ENCODE results near the gene MSI2. TPM values are rescaled to one million over a fixed set of nuclear protein-coding genes. Genes with fewer than 3 reads are reported as not detected.

Gene MSI2
- total RNA-seq, 1 donor from 2014 or later = 33.8 TPM

DNA sequence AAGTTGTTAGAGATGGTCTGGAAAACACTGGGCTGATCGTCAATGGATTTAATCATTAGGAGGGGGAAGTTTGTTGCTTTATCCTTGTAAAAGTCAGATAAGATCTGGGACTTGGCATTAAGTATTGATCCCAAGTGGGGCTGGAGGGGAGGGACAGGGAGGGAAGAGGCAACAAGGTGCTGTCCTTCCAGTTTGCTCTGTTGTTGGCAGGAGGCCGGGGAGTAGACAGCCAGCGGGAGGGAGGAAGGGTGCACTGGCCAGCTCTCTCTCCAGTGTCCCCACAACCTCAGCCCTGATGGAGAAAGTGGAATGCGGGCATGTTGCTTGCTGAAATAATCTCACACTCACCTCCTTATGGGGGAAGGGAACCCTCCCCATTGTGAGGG, 278.5 kb downstream of the MSI2 start:
- Histone ChIP-seq H3K4me3 (ENCODE audit: low read depth, low read length) (no peak overlapping the region), H3K27me3 (ENCODE audit: control insufficient read depth, insufficient read depth, low read length) (no peaks in the 10 kb centered on the region), H3K36me3 (ENCODE audit: control insufficient read depth, insufficient read depth, low read length) (no peaks in the 10 kb centered on the region)
- DNase-seq (ENCODE audit: low read depth) = no peak
- TF ChIP-seq, protein P1, sequence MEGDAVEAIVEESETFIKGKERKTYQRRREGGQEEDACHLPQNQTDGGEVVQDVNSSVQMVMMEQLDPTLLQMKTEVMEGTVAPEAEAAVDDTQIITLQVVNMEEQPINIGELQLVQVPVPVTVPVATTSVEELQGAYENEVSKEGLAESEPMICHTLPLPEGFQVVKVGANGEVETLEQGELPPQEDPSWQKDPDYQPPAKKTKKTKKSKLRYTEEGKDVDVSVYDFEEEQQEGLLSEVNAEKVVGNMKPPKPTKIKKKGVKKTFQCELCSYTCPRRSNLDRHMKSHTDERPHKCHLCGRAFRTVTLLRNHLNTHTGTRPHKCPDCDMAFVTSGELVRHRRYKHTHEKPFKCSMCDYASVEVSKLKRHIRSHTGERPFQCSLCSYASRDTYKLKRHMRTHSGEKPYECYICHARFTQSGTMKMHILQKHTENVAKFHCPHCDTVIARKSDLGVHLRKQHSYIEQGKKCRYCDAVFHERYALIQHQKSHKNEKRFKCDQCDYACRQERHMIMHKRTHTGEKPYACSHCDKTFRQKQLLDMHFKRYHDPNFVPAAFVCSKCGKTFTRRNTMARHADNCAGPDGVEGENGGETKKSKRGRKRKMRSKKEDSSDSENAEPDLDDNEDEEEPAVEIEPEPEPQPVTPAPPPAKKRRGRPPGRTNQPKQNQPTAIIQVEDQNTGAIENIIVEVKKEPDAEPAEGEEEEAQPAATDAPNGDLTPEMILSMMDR (IDR thresholded peaks at IDR 0.05; ENCODE audit: insufficient read depth, low read length, poor library complexity, severe bottlenecking) = no peak

DNA sequence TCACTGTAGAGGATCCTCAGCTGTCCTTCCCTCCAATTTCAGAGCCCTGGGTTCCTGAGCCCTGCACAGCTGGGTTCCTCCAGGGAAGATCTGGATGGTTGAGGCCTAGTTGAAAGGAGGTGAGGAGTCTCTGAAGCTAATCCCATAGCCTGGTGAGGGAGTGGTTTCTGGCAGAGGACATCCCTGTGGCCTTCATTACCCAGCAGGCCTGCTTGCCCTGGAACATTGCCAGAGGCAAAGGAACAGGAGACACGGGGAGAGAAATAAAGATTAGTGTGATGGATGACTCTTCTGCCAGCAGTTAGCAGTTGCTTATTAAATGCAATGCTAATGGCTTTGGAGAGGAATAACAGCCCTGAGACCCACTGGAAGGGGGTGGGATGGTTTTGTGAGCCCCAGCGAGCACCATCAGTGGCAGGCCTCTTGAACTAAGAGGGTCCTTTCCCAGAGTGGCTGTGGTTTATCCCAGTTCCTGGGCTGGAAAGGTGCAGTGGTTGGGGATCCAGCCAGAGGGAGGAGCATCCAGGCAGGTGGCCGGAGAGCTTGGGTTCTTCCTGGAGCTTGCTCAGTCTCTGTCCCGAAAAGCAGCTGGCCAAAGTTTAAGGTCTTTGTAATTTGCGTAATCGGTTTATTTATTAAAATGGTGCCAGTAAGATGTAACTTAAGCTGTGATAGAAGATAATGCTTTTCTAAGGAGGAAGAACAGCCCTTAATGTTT, 279.1 kb downstream of the MSI2 start:
- TF ChIP-seq, protein P1 (IDR thresholded peaks at IDR 0.05; ENCODE audit: insufficient read depth, low read length, poor library complexity, severe bottlenecking) = no peak
- no peaks in the 10 kb centered on the region for H3K27me3 ChIP-seq (ENCODE audit: control insufficient read depth, insufficient read depth, low read length)
- H3K36me3 ChIP-seq (ENCODE audit: control insufficient read depth, insufficient read depth, low read length) = no peaks in the 10 kb centered on the region
- no peak overlapping the region for H3K4me3 ChIP-seq (ENCODE audit: low read depth, low read length)
- no peak for DNase-seq (ENCODE audit: low read depth)

DNA sequence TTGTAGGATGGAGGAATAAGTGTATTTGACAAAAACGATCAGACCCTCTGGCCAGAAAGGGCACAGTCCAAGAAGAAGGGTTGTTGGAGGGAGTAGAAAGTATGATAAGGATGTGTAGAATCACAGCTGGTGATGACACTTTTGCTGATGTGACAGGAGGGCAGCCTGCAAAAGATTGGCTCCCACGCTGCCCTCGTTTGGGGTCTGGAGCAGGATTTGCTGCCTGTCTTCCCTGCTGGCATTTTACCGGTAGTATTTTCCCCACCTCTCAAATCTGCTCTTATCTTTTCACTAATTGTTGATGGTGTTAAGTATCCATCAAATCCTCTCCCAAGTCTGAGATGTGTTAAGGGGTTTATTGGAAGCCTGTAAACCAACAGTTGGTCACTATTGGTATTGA, 280.0 kb downstream of the MSI2 start:
- Histone ChIP-seq H3K4me3 (ENCODE audit: low read depth, low read length) (no peak overlapping the region), H3K27me3 (ENCODE audit: control insufficient read depth, insufficient read depth, low read length) (no peaks in the 10 kb centered on the region), H3K36me3 (ENCODE audit: control insufficient read depth, insufficient read depth, low read length) (no peaks in the 10 kb centered on the region)
- DNase-seq (ENCODE audit: low read depth) = no peak
- TF ChIP-seq, protein P1 (IDR thresholded peaks at IDR 0.05; ENCODE audit: insufficient read depth, low read length, poor library complexity, severe bottlenecking) = no peak

DNA sequence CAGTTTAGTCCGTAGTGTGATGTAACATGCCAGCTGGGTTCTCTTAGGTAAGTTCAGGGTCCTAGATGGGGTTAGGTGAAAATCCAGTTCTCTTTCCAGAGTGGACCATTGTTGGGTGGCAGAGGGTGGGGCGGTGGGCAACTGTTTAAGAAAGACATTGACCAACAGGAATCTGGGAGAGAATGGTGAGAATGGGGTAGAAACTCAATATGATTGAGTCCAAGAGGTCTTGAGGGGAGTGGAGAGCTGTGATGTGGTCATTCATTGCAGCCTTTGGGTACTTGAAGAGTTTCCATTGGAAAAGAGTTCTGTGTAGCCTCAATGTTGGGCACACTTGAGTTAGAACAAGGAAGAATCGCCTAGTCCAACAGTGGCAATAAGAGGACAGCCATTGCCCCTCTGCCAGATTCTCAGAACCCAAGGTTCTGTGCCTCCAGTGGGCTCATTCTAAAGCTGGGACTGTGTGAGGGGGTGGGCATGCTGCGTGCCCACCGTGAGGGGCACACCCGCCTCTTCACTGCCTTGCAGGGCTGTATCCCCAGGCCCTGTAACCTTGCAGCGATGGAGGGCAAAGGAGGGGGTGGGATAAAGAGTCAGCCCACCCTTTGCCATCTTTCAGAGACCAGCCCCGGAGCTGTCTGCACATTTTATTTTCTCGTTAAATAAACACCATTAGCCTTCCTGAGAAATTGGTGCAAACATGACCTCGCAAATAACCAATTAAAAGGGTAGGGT, 280.6 kb downstream of the MSI2 start:
- TF ChIP-seq, protein P1 (IDR thresholded peaks at IDR 0.05; ENCODE audit: insufficient read depth, low read length, poor library complexity, severe bottlenecking) = no peak
- Histone ChIP-seq H3K4me3 (ENCODE audit: low read depth, low read length) (no peak overlapping the region), H3K36me3 (ENCODE audit: control insufficient read depth, insufficient read depth, low read length) (no peaks in the 10 kb centered on the region), H3K27me3 (ENCODE audit: control insufficient read depth, insufficient read depth, low read length) (no peaks in the 10 kb centered on the region)
- DNase-seq (ENCODE audit: low read depth) = no peak

DNA sequence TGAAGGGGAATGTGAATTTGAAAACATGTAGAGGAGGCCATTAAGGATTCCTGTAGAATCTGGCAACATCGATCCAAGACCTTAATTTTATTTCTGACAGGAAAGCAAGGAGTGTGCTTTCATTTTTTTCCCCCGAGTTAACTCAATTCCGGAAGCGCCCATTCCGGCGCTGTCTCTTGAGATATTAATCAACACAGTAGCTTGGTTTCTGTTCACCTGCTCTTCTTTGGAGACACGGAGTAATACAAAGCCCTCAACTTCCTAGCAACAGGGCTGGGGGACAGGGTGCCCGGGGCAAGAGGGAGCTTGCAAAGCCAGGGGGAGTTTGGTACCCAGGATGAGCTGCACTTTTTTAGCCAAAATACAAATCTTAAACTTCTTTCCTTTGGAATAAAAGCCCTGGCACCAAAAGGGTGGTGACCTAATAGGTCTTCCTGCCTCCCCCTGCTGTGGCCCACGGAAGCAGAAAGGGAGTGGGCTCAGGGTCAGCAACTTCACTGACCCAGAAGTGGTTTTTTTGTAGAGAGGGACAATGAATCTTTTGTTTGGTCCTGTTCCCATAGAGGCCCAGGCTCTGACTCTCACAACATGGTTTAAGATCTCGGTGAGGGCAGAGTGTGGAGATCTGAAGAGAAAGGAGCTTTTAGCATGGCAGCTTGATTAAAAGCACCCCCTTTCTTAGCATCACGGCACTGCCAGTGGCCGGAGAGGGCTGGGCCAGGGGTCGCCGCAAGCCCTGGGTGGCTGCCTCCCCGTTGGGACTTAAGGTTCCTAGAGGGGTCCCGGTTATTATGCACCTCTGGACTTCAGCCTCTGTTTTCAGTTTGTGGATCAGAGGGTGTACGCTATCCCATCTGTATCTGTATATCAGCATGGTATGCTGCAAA, 281.4 kb downstream of the MSI2 start:
- Histone ChIP-seq H3K27me3 (ENCODE audit: control insufficient read depth, insufficient read depth, low read length) (no peaks in the 10 kb centered on the region), H3K36me3 (ENCODE audit: control insufficient read depth, insufficient read depth, low read length) (no peaks in the 10 kb centered on the region), H3K4me3 (ENCODE audit: low read depth, low read length) (no peak overlapping the region)
- TF ChIP-seq, protein P1 (IDR thresholded peaks at IDR 0.05; ENCODE audit: insufficient read depth, low read length, poor library complexity, severe bottlenecking) = no peak
- DNase-seq (ENCODE audit: low read depth) = no peak
